ENCODE measurements around the gene TINAGL1.

Gene TINAGL1

DNA sequence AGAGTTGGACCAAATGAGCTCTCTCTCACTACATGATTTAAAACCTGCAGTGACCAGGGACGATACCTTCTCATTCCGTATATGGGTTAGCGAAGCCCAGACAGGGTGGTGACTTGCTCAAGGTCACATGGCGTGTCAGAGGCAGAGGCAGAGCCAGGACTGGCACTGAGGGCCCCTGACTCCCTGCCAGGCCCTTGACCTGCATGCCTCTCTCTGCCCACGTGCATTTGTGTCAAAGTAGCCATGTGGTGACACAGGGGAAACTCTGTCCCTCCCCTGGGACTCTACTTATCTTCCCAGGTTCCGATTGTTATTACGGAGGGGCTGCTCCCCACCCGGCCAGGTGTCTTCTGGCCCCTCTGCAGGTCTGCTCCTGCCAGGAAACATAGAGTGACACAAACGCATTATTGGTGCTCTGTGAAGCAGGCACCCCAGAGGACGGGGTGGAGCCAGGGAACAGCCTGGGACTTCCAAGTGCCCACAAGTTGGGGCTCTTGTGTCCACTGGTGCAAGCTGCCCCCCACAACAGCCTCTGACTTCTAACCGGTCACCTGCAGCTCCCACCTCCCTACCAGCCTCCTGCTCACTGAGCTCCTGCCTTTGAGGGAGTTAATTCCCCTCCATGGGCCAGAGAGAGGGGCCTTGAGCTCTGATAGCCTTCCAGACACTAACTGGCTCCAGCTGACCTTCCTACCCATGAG is 7.3 kb upstream of the TINAGL1 start:
- DNase-seq, result no peak

DNA sequence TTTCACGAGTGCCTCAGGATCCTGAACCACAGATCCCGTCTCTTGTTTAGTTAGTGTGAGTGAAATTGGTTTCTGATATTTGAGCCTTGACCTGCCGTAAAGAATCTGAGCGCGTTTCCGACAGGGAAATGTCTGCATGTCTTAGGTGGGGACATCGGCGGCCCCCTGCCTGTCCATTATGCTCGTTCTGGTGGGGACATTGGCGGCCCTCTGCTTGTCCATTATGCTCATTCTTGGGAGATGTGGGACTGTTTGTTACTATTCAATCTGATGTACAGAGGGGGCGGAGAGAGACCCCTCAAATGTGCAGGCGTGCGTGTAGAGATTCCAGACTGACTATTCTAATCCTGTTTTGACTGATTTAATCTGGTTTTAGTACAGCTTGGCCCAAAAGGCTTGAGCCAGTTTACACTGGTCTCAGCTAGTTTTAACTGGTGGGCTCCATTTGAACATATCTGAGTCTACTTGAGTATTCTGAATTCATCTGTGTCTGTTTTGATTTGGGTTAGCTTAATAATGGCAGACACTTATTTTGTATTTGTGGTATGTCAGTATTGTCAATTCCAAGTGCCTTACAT is 6.6 kb upstream of the TINAGL1 start:
- DNase-seq, result no peak

DNA sequence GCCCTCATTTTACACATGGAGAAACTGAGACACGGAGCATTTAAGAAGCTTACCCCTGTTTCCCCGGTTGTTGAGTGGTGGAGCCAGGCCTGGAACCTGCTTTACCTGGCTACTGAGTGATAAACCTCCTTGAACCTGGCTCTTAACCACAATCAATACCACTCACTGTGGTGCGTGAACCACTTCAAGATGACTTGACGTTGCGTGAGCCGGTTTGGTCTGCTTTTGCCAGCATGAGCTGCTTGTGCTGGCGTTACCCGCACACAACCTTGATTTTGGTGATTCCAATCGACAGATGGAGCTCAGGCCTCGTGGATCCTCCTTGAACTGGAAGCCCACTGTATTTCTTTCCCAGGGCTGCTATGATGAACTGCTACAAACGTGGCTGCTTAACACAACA is 6.1 kb upstream of the TINAGL1 start:
- no peak for DNase-seq

DNA sequence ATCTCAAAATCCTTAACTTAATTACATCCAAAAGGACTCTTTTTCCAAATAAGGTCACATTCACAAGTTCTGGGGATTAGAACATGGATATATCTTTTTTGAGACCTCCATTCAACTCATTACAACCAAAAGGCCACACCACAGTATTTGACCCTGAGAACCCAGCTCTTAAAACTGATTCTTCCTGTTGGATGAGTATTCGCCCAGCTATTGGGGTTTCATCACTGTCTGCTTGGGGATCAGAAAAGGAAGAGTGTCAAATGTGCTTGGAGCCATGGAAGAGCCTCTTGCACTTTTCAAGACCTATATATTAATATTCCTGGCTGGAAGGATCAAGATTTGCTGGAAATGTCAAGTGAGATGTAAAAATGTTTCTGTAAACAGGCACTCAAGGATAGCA is 5.4 kb upstream of the TINAGL1 start:
- no peak for DNase-seq

DNA sequence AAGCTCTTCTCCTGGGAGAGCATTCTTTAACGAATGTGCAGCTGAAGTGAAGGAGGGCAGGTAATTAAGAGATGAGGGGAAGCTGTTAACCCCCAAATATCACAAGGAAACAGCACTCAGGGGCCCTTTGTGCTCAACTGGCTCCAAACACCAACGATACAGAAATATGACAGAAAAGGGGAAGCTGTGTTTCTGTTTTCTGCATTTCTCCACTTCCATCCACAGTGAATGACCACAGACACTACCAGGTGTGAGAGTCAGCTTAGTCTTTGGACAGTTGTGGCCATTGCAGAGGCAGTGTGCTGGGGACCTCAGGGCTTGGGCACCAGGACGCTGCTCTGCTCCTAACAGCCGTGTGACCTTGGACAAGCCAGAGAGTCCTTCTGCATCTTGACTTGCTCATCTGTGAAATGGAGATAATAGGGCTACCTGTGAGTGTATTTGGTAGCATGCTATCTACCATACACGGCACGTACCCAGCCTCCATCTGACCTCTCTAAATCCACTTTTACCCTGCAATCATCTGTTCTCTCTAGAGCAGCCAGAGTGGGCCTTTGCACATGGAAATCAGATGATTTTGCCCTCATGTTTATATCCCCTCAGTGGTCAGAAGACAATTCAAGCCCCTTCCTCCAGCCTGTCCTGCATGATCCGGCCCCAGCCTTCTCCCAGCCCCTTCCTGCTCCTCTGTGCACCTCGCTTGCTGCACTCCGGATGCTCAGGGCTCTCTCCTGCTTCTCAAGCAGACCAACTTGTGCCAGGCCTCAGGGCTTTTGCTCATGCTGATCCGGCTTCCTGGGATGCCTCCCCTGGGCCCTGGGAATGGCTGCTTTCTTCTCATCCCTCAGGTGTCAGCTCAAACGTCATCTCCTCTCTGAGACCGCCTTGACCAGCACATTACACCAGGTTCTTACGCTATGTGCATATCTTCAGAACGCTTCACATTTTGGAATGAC is 4.7 kb upstream of the TINAGL1 start:
- DNase-seq, result no peak

DNA sequence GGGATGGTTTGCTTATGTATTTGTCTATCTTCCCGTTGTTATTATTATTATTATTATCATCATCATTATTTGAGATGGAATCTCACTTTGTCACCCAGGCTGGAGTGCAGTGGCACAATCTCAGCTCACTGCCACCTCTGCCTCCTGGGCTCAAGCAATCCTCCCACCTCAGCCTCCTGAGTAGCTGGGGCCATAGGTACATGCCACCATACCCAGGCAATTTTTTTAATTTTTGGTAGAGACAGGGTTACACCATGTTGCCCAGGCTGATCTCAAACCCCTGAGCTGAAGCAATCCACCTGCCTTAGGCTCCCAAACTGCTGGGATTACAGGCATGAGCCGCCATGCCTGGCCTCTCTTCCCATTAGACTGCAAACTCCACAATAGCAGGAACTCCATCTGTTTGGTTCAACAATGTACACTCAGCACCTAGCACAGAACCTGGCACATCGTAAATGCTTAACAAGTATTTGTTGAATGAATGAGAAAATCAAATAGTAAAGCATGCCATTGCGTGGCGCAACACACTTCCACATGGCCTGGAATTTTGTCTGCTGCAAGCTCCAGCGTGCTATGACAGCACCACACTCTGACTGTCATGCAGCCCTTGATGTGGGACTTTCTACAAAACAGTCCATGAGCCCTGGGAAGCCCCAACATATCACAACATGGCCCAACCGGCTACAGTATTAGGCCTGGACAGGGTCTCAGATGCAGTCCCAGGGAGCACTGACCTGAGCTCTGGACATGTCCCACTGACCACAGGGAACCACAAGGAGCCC is 3.8 kb upstream of the TINAGL1 start:
- DNase-seq, result no peak

DNA sequence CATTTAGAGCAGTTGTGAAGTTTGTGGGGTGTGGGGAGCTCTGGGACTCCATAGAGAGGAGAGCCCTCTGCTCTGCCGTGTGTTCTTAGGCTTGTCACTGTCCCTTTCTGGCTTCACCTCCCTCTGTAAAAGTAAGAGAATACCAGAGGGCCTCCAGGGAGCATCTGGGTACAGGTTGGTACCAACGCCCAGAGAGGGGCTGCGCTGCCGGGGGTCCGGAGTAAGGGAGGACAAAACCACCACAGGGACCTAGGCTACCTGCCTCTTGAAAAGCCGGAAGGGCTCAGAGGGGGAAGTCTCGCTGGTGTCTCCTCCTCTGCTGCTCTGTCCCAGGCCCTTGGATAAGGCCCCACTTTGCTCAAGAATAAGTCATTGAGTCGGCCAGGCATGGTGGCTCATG is 3.1 kb upstream of the TINAGL1 start:
- no peak for DNase-seq

DNA sequence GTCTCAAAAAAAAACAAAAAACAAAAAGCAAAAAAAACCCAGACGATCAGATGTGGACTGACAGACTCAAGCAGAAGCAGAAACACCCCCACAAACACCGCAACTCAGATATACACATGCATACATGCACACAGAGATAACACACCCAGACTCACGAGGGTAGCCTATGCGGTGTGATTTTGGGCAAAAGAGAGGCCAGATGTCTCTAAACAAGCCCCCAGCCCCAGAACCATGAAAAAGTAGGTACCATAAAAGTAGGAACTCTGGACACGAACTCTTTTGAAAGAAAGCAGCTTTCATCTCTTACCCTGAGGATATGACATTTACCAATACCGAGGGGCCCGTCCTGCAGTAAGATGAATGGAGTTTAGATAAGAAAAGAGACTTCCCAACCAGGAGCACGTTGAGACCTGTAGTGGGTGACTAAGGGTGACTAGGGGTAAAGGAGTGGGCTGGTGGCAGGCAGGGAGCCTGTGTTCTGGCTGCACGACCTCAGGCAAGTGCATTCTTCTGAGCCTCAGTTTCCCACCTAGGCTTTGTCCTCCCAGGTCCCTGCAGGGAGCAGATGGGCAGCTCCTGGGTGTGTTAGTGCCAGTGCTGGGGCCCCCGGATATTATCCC is 1.5 kb upstream of the TINAGL1 start:
- no peak for DNase-seq

DNA sequence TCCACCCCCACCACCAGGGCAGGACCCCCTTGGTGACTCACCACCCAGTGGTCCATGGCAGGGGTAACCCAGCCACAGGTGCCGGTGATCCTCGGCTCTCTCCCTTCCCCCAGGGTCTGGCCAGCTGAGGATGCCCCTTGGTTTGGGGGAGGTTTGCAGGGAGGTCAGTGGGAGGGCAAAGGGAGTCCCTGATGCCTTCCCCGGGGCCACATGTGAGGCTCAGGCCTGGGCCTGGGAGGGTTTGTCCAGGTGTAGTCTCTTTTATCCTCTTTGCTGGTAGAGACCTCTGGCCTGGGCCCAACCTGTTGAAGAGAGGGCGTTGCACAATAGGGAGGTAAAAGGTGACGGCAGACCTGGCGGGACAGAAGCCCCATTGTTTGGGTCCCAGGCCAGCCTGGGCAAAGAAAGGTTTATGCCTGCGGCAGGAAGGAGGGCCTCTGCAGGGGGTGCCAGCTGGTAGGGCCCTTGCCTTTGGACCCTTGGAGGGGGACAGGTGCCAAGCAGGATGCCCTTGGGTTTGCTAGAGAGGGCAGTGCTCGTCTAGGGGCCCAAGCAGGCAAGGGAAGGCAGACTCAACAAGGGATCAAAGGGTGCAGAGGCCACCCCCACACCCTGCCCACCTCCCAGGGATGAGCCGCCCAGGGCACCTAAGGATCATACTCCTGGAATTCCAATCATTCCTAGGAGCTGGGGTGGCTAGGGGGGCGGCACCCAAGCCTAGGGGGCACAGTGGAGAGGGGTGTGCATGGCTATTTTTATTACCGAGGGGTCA is 760 bp upstream of the TINAGL1 start:
- DNase-seq, result no peak

DNA sequence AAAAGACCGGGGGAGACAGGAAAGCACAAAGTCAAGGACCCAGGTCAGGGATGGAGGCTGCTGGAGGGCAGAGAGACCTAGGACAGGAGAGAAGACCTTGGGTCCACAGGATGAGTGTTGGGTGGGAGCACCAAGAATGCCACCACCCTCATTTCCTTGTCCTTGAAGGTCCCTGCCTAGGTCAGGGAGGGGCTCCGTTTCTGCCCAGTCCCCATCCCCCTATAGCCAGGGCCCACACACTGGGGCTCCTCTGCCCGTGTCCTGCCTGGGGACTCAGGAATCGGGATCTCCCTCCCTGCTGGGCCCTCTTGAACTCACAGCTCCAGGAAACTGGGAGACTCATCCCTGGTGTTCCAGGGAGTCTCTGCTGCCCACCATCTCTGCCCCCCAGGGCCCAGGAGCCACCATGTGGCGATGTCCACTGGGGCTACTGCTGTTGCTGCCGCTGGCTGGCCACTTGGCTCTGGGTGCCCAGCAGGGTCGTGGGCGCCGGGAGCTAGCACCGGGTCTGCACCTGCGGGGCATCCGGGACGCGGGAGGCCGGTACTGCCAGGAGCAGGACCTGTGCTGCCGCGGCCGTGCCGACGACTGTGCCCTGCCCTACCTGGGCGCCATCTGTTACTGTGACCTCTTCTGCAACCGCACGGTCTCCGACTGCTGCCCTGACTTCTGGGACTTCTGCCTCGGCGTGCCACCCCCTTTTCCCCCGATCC is 584 bp downstream of the TINAGL1 start:
- no peak for DNase-seq

DNA sequence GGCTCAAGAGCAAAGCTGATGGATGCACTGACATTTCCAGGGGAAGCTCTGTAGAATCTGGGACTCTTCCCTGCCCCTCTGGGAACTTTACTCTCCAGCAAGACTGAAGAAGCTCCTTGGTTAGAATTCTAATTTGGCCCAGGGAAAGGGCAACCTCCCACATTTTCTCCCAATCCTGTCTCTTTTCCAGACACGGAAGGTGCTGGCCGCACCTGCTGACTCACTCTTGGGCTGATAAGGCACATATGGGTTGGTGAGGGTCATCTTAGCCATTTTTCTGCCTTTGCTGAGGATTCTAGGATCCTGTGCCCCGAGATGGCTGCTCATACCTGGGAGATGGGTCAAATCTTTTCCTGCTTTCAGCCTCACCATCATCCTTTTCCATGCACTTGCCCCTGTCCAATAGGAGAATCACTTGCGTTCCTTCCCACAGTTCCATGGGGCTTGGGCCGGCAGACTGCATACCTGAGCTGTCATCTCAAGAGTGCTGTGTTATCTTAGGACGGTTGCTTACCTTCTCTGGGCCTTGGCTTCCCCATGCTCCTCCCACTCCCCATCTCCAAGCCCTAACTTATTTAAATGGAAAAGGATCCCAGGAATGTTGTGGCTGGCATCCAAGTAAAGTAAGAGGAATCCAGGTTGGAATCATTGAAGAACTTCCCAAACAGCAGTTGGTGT is 1.3 kb downstream of the TINAGL1 start:
- no peak for DNase-seq

DNA sequence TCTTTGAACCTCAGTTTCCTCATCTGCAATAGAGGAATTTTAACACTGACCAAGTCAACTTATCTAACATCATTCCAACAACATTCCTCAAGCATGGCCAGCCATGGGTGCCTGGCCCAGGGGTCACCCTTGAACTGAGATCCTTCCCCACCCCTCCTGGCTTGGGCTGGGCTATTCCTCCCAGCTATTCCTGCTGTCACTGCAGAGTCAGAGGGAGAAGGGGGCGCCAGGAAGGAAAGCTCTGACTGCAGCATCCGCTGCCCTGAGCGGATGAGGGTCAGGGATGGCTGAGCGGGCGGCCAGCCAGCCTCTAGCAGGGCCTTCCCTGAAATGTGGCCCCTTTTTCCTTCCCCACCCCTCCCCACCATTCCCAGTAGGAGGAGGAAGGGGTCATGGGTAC is 3.1 kb downstream of the TINAGL1 start:
- DNase-seq, result no peak

DNA sequence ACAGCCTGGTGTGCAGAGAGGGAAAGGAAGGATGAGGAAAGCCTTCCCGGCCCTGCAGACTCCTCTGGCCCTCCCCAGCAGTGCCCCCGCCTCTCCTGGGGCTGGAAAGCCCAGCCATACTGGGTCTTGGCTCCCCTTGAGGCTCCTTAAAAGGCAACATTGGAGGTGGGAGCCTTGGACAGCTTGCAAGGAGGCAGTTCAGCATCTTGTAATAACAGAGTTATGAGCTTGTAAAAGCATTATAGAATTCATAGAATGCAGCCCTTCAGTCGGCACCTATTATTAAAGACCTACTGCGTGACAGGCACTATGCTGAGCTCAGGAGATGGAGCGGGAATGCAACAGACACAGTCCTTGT is 4.2 kb downstream of the TINAGL1 start:
- DNase-seq, result no peak

DNA sequence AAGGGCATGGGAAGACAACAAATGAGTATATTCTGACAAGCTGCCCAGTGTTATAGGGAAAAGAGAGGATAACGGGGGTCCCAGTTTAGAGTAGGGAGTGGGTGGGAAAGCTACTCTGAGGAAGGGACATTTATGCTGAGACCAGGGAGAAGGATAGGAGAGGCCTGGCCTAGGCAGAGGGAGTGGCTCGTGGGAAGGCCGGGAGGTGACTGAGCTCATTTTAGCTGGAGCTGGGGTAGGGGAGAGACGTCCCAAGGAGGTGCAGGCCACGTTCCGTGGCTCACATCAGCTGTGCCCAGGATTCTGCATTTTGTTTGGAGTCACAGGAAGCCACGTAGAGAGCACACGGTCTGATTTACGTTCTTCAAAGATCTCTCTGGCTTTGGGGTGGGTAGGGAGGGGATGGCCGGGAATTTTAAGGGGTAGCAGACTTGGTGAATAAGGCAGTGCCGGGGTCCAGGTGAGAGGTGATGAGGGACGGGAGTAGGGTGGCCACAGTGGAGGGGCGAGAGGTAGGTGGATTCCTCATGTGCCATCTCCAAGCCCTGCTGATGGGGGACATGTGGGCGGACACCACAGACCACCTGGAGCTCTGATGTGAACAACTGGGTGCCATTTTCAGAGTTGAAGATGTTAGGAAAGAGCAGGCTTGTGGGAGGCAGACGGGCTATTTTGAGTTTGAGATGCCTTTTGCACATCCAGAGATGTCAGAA is 4.7 kb downstream of the TINAGL1 start:
- DNase-seq, result no peak

DNA sequence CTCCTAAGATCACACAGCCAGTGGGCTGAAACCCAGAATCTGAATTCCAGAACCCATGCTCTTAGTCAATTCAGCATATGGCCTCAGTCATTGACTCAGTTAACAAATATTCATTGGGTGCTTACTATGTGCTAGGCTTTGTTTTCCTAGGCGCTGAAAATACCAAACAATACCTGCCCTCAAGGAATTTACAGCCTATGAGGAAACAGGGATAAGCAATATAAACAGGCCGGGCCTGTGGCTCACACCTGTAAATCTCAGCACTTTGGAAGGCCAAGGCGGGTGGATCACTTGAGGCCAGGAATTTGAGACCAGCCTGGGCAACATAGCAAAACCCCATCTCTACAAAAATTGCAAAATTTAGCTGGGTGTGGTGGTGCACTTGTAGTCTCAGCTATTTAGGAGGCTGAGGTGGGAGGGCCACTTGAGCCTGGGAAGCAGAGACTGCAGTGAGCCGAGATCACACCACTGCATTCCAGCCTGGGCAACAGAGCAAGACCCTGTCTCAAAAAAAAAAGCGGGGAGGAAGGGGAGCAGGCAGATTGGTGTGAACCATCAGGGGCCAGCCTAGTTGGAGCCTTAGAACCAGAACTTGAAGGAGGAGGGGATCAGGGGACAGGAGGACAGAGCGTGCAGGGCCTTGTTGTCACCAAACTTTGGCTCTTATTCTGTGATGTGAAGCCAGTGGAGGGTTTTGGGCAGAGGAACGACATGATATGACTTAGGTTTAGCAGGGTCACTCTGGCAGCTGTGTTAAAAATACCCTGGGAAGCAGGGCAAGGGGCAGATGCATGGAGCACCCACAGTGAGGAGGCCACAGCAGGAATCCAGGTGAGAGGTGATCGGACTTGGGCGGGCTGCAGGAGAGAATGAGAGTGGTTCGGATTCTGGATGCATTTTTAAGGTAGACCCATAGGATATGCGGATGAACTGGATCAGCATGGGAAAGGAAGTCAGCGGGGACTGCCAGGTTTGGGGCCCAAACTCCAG is 5.8 kb downstream of the TINAGL1 start:
- DNase-seq, result no peak

DNA sequence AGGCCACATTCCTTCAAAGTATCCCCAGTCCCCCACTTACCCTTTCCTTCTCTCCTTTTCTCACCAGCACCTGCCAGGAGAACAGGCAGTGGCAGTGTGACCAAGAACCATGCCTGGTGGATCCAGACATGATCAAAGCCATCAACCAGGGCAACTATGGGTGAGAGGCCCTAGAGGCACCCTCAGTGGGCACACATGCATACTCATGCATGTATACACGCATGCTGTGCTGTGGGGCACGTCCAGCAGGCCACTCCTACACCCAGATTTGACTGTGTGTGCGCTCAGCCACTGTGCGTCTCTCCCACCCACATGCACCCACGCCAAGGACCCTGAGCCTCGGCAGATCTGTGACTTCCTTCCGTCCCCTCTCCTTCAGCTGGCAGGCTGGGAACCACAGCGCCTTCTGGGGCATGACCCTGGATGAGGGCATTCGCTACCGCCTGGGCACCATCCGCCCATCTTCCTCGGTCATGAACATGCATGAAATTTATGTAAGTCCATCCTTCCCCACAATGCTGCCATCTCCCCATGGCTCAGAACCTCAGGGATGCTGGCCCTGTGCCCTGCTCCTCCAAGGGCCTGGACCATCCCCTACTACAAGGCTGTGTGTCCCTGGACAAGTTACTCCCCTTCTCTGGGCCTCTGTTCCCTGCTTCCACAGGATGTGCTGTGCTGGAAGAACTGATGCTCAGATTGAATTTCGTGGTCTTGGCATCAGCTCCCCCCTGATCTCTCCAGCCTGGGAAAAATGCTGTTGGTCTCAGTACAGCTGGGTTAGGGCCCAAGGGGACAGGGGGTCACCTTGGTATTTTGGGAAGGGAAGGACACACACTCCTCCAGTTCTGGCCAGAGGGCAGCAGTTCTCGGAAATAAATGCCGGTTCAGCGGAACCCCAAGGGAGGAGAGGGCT is 7.0 kb downstream of the TINAGL1 start:
- no peak for DNase-seq

All from NCI-H510A (cell line).